Renal cortical epithelial cell (primary cell): ENCODE results near the gene STEEP1. TPM values are rescaled to one million over a fixed set of nuclear protein-coding genes. Genes with fewer than 3 reads are reported as not detected.

Experiments
- DNase-seq: peaks from one replicate; pipeline ENCODE4 v3.0.0-alpha.2; 2011; ENCODE audit warnings: low read depth
- total RNA-seq: library from RNA; depleted of rRNA; stranded (reverse); fragments of >200 nt; gene quantifications from 2 replicates; pipeline ENCODE4 v1.2.3, GENCODE V29; 2014

Gene STEEP1
- total RNA-seq, 1 donor from 2014 or later: 52.9 TPM

DNA sequence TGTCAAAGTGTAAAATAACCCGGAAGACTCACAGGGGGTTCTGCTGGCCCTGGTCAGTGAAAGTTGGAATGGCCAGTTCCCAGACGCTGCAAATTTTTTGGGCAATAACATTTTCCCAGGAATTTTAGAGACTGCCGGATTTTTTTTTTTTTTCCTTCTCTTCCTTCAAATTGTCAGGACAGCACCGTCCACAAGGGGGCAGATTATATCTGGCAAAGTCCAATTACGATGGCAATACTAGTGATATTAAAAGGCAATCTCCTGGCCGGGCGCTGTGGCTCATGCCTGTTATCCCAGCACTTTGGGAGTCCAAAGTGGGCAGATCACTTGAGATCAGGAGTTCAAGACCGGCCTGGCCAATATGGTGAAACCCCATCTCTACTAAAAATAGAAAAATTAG is 76.5 kb downstream of the STEEP1 start:
- no peak for DNase-seq

Other genes starting within 250 kb of the STEEP1 start
- 18.7 and 24.3 TPM in 2 replicates for gene SLC25A43, start 166.1 kb downstream of the STEEP1 start, total RNA-seq
- gene SLC25A5, start 97.0 kb downstream of the STEEP1 start, total RNA-seq: 194 and 195 TPM in 2 replicates
- 38.7 and 68.8 TPM in 2 replicates for gene UBE2A, start 9.2 kb upstream of the STEEP1 start, total RNA-seq
- 4.9 and 16.6 TPM in 2 replicates for gene NKRF, start 41.0 kb upstream of the STEEP1 start, total RNA-seq
- 19.4 and 31.5 TPM in 2 replicates for gene SEPTIN6, start 127.8 kb upstream of the STEEP1 start, total RNA-seq
- gene SOWAHD, start 193.2 kb upstream of the STEEP1 start, total RNA-seq: 0.35 and 0.99 TPM in 2 replicates
- 3,025 and 7,934 TPM in 2 replicates for gene RPL39, start 226.2 kb upstream of the STEEP1 start, total RNA-seq